NCI-H446 treated with DMSO at 0.1 percent for 48 hours (cell line): ENCODE data around the gene TRAF3IP1.

Experiments used
- DNase-seq: peaks from one replicate; lab custom pipeline; 2025; lab: John Stamatoyannopoulos, UW

Gene TRAF3IP1

GRCh38 chr2:238408615-238409340, 88.5 kb downstream of the TRAF3IP1 start:
- no peak for DNase-seq

- DNase-seq = no peak
These were observed 89.3 kb downstream of the TRAF3IP1 start for GRCh38 chr2:238409341-238410199.

- no peak for DNase-seq
These were observed 91.9 kb downstream of the TRAF3IP1 start for GRCh38 chr2:238412067-238412767.

- DNase-seq = no peak
These were observed 93.0 kb downstream of the TRAF3IP1 start for GRCh38 chr2:238413368-238413767.

DNA sequence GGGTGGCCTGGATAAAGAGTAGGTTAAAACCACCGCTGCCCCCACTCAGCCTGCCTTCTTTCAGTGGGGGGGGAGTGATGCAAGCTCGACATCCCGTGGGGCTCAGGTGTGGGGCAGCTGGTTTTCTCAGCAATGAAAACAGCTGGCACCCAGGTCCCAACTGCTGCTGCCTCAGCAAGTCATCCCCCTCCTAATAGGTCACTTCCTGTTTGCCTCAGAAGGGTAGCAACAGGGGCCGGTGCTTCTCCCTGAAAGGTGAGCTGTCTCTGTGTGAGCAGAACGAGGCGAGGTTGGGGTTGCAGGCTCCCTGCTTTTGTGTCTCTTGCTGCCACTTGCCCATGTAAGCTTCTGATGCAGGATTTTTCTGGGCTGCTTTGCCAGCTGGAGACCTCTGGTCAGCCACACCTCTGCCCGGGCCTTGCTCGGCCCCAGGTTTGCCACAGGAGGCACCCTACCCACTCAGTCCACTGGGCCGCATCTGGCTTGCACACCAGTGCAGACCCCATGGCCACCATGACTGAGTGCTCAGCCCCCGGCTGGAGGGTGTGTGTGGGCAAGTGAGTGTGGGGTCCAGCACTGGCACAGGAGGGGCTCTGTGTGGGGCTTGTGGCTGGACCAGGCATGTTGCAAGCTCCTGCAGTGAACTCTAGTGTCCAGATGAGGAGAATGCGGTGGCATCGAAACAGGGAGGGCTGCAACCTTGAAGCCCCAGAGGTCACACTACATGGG, 94.9 kb downstream of the TRAF3IP1 start:
- no peak for DNase-seq

GRCh38 chr2:238415893-238416292, 95.6 kb downstream of the TRAF3IP1 start:
- no peak for DNase-seq

DNA sequence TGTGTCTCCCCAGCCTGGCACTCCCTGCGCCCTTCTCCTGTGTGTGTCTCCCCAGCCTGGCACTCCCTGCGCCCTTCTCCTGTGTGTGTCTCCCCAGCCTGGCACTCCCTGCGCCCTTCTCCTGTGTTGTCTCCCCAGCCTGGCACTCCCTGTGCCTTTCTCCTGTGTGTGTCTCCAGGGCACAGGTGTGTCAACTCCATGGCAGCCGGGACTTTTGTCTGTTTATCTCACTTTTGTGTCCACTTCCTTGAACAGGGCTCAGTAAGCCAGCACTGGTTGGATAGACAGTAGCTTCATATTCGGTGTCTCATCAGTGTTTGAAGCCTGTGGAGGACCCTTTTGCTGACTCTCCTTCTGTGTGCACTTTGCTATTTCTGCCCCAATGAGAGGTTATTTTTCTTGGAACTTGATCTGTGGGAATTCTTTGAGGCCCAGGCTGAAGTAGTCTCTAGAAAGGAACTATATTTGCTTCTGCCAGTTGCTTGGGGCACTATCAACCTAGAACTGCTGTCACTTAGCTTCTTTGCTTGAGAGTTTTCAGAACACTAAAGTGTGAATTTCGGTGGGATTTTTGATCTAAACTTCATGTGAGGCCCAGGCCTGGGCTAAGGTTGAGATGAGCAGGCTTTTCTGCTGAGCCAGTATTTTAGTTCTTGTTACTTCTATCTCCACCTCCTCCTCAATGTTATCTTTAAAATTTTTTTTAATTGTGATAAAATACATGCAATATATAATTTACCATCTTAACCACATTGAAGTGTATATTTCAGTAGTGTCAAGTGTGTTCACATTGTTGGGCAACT, 98.1 kb downstream of the TRAF3IP1 start:
- DNase-seq = no peak

GRCh38 chr2:238418999-238419546, 98.8 kb downstream of the TRAF3IP1 start:
- DNase-seq = no peak

- no peak for DNase-seq
These were observed 100.1 kb downstream of the TRAF3IP1 start for GRCh38 chr2:238420442-238420841.

DNA sequence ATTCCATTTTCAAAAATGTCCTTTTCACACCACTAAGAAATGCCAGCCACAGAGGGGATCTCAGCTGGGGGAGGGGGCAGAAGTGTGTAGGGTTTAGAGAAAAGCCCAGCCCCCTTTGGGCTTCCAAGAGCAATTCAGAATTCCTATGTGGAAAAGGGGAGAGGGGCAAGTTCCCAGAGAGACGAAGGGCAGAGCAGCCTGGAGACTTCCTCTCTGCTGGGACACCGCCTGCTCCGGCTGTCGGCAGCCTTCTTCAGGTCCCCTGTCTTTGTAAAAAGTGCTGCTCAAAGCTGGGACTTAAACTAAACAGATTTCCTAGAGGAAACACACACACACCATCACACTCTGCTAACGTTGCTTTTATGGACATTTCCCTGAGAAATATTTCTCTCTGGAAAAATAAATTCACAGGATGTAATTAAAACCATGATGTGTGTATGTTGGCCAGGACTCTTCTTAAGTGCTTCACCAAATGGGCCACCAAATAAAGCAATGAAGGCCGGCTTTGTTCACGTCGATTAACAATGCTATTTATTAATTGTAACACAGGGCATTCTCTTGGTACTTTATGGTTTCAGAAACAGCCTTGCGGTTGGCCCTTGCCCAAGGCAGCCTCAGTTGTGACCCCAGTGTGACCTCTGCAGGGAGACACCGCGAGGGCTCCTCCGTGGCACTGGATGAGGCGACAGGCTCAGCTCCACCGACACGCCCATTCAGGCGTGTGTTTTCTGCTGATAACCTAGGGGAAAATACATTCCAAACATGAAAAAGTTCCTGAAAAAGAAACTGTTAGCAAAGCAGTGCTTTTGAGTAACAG, 100.8 kb downstream of the TRAF3IP1 start:
- DNase-seq = no peak

DNA sequence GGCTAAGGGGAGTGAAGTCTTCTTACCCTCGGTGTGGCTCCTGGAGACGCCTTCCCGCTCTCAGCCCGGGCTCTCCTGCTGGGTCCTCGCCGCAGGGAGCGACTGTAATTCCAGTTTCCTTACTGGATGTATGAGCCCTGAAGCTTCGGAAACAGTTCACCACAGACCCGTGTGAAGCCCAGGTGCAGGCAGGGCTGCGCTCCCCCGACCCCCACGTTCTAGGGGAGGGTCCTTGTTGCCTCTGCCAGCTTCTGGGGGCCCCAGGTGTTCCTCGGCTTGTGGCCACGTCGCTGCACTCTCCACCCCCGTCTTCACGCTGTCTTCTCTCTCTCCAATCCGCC, 101.3 kb downstream of the TRAF3IP1 start:
- DNase-seq = no peak

DNA sequence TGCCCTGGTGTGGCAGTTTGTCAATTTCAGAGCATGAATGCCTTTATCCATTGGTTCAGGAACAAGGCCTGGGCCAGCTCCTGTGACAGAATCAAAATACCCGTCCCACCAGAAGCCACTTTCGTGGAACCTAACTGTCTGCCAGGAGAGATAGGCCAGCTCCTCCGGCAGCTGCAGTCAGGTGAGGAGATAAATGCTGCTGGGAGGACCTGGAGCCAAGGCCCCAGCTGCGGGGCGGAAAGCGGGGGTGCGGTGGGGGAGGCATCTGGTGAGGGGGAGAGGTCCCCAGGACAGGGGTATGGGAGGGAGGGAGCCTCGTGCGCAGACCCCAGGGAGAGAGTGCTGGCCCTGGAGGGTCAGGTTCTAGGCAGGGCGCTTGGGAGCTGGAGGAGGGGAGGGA, 102.0 kb downstream of the TRAF3IP1 start:
- DNase-seq = no peak

DNA sequence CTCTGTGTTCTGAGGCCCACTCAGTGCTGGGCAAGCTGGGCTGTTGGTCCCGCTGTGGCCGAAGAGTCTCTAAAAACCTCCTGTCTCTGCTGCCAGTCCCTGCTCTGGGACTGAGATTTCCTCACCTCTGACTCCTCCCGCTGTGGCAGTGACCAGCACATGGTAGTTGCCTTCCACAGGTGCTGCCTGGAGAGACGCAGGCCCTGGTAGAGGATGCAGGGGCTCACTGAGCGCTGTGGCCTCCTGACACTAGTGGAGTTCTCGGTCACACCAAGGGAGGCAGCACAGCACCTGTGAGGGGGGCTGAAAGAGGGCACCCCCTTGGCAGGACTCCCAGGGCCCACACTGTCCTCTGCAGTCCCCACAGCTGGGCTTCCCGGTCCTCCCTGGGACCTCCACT, 102.6 kb downstream of the TRAF3IP1 start:
- DNase-seq = no peak

DNA sequence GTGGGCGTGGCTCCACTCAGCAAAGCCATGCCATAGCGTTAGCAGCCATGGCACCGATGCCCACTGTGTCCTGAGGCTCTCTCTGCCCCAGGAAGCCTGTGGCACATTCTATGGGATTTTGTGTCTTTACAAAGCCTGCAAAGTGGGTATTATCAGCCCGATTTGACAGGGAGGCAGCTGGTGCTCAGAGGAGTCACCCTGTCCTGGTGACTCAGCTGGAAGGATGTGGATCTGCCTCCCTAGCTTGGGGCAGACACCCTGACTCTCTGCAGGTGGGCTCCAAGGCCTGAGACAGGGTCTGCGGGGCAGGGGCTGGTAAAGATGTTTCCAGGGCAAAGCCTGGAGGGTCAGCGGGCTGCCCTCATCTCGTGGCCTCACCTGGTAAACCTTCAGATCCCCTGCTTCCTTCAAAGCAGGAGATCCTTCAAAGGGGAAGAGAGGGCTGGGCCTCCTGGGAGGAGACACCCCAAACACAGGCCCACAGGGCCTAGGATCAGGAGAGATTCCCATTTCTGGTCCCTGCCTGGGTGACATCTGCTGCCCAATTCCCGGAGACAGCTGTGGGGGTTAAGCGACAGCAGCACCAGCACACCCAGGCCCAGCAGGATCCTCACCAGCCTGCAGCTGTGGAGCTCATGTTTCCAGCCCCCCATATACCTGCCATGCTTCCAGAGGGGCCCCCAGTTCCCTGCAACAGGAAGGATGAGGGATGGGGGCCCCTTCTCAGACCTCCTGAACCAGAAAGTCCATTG, 103.4 kb downstream of the TRAF3IP1 start:
- DNase-seq = no peak

DNA sequence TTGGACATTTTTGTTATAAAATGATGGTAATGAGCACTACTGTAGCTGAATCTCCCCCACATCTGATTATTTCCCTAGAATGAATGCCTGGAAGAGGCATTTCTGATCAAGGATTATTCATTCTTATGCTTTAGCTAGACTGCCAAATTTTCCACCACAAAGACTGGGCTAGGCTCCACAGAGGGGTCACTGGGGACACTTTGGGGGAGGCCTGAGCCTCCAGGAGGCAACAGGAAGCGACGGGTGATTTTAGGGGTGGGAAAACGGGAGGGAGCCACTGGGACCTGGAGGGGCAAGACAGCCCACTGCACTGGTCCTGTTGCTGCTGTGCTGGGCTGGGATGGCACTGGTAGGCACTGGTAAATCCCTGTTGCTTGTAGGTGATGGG, 104.0 kb downstream of the TRAF3IP1 start:
- DNase-seq = no peak

DNA sequence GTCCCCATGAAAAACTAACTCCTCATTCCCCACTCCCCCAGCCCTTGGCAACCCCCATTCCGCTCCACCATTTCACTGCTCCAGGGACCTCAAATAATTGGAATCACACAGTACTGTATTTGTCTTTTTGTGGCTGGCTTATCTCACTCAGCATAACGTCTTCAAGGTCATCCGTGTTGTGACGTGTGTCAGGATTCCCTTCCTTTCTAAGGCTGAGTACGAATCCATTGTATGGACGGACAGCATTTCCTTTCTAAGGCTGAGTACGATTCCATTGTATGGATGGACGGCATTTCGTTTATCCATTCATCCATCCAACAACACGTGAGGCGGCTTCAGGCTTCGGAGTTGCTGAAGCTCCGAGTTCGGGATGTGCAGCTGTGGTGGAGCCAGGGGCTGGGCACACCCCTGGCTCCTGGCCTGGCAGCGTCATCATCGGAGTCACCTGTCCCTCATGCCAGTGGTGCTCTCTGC, 105.2 kb downstream of the TRAF3IP1 start:
- DNase-seq = no peak

DNA sequence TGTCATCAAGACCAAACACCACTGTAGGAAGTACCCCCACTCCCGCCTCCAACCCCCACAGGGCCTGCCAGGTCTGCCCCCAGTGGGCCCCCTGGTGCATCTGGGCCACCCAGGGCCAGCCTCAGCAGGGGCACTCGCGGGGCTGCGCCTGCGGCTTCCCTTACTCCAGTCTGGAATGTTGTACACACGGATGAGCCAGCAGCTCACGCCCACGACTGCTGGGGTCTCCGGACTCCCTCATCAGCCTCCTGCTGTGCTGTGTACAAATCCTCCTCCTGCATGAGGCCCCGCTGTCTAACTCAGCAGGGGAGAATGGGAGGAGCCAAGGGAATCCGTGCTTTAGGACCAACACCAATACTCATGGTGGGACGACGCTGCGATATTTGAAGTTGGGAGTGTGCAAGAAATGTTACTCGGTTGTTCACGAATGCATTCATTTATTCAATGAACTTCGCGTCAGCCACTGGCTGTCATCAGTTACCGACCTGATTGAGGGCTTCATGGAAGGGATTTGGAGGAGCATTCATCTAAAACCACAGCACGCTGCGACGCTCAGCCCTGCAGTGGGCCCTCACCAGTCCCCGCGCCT, 105.8 kb downstream of the TRAF3IP1 start:
- DNase-seq = no peak

DNA sequence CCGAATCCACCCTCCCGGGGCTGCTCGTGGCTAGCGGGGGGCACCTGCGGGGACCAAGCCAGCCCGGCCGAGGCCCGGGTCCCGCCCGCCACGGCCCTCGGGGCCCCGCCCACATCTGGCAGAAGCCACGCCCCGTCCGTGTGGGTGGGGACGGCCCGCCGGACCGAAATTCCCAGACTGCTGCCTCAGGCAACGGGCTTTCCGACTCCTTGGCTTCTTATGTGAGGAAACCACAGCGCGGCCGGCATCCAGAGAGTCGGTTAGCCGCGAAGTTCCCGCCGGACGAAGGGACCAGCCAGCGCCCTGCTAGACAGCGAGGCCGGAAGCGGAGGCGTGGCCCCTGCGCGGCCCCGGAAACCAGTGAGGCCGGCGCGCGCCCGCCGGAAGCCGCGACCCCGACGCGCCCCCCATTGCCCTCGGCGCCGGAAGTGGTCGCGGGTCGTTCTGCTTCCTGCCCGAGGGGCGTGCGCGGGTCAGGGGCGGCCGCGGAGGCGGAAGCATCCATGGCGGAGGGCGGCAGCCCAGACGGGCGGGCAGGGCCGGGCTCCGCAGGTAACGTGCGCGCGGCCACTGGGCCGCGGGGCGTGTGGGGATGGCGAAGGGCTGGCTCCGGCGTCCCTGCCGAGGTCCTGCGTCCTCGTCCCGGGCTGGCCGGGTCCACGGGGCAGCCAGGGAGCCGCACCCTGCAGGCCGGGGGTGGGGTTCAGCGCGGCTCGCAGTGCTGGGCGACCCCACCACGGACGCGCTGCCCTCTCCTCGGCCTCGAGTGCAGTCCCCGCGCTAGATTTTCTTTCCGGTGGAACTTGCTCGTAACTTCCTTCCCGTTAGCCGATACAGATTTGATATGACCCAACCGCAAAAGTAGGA, 106.5 kb downstream of the TRAF3IP1 start, which contains the start of gene ASB1:
Gene ASB1 (plus strand): TSS at position 360 of the 867 bp plus-strand sequence. CDS start 144 bp downstream, at position 504.
- peak; percentile 25 for DNase-seq
